Testis (tissue), 2 donors: ENCODE results near the gene CCDC191.

Source experiments
- POLR2A ChIP-seq: fragments of 450-650 bp; IDR thresholded peaks from one replicate; pipeline ENCODE4 v1.6.1; 2017; ENCODE audit warnings: antibody characterized with exemption, mild to moderate bottlenecking, moderate library complexity
- TF ChIP-seq, protein P1 (sequence below), 3 experiments: fragments of 450-650 bp in 2 of 3; fragments of 200-600 bp in 1 of 3; sonication (generic) in 1 of 3; IDR thresholded peaks; one replicate each; pipeline ENCODE4 v1.5.1; 2016 to 2019; ENCODE audit warnings: antibody characterized with exemption in 3 of 3, mild to moderate bottlenecking in 2 of 3, moderate library complexity in 1 of 3

DNA sequence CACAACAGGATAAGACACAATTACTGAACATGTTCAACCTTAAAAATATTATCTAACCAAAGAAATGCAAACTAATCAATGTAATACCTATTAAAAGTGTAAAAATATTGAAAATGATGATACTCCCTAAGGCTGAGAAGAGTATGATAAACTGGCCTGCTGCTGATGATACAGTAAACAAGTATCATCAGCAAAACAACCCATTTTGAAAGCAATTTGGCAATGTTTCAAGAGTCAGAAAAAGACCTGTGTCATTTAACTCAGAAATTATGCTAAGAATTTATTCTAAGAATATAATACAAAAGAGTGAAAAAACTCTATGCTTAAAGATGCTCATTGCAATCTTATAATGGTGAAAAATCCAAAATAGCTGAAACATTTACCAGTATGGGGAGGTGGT, 22.1 kb downstream of the CCDC191 start:
- TF ChIP-seq, protein P1, sequence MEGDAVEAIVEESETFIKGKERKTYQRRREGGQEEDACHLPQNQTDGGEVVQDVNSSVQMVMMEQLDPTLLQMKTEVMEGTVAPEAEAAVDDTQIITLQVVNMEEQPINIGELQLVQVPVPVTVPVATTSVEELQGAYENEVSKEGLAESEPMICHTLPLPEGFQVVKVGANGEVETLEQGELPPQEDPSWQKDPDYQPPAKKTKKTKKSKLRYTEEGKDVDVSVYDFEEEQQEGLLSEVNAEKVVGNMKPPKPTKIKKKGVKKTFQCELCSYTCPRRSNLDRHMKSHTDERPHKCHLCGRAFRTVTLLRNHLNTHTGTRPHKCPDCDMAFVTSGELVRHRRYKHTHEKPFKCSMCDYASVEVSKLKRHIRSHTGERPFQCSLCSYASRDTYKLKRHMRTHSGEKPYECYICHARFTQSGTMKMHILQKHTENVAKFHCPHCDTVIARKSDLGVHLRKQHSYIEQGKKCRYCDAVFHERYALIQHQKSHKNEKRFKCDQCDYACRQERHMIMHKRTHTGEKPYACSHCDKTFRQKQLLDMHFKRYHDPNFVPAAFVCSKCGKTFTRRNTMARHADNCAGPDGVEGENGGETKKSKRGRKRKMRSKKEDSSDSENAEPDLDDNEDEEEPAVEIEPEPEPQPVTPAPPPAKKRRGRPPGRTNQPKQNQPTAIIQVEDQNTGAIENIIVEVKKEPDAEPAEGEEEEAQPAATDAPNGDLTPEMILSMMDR (IDR thresholded peaks at IDR 0.05), result no peak
- no peak for TF ChIP-seq POLR2A
